ENCODE measurements around the gene SP100.
"Not testable (repeated sequence)": the region's sequence is repeated elsewhere in the genome, so short reads cannot be mapped to it uniquely, and the experiment has no call there.

SP100 gene

DNA sequence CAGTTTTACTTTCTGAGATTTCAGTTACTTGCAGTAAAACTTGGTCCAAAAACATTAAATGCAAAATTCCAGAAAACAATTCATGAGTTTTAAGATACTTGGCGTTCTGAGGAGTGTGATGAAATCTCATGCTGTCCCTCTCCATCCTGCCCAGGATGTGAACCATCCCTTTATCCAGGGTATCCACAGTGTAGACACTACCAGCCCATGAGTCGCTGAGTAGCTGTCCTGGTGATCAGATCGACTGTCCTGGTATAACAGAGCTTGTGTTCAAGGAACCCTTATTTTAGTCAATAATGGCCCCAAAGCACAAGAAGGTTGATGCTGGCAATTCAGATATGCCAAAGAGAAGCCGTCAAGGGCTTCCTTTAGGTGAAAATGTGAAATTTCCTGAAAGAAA is 3.2 kb downstream of the SP100 start:
- no peak for DNase-seq (ENCODE audit: low read depth in 2 of 2)

DNA sequence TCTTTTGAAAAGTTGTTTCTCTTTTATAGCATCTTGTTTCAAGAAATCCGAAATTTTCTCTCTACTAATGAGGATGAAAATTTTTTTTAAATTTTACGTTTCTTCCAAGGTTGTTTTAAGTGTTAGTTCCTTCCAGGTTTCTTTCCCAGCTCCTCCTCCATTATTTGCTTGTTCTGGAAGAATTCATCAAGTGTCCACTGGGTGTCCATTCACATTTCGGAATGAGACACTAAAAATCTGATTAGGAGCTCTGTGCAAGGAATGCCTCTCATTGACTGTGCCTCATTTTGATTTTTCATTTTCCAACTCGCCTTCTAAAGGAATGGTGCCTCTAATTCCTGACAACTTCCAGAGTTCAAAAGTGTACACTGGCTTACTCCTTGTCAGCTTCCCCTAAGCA is 6.1 kb downstream of the SP100 start:
- DNase-seq (ENCODE audit: low read depth in 2 of 2) = no peak

DNA sequence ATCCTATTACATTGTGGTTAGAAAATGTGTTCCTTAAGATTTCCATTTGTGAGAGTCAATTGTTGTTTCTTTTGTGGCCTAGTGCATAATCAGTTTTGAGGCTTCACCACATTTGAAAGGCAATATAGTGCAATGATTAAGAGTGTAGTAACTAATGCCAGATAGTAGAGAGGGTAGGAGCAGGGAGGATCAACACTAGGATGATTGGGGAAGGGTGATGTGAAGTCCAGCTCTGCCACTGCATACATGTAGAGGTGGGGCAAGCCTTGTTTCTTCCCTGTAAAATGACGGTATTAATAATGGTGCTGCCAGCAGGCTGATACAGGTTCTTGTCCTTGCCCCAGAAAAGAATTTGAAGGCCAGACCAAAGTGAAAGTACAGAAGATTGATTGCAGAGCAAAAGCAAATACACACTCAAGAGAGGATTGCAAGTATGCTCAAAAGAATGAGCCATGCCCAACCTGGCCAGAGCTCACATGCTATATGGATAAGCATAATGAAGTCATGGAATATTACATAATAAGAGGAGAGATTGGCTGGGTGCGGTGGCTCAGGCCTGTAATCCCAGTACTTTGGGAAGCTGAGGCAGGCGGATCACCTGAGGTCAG is 8.0 kb downstream of the SP100 start:
- DNase-seq (ENCODE audit: low read depth in 2 of 2) = no peak

- DNase-seq (ENCODE audit: low read depth in 2 of 2) = no peak
These were observed 9.4 kb downstream of the SP100 start for GRCh38 chr2:230425377-230425776.

DNA sequence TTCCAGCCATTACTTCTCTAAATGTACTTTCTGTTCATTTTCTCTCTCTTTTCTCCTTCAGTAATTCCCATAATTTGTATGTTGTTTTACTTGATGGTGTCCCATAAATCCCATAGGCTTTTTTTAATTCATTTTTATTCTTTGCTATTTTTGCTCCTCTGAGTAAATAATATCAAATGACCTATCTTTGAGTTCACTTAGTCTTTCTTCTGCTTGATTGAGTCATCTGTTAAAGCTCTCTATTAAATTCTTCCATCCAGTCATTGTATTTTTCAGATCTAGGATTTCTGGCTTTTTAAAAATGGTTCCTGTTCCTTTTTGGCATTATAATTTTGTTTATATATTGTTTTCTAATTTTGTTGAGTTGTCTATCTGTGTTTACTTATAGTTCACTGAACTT is 13.5 kb downstream of the SP100 start:
- no peak for DNase-seq (ENCODE audit: low read depth in 2 of 2)

GRCh38 chr2:230430957-230431910 is 15.2 kb downstream of the SP100 start:
- no peak for DNase-seq (ENCODE audit: low read depth in 2 of 2)

- DNase-seq (ENCODE audit: low read depth in 2 of 2) = no peak
These were observed 18.8 kb downstream of the SP100 start for GRCh38 chr2:230434677-230435324.

DNA sequence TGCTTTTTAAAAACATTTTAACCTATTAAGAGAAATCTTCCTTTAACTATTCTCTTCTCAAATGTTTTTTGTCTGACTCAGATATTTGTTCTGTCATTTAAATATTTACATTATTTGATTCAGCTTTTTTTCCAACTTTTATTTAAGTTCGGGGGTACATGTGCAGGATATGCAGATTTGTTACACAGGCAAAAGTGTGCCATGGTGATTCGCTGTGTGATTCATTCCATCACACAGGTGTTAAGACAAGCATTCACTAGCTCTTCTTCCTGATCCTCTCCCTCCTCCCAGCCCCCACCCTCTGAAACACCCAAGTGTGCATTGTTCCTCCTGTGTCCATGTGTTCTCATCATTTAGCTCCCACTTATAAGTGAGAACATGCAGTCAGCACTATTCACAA is 19.4 kb downstream of the SP100 start:
- DNase-seq (ENCODE audit: low read depth in 2 of 2) = no peak

GRCh38 chr2:230439121-230439520 is 23.1 kb downstream of the SP100 start:
- not testable (repeated sequence) for DNase-seq (ENCODE audit: low read depth in 2 of 2)

DNA sequence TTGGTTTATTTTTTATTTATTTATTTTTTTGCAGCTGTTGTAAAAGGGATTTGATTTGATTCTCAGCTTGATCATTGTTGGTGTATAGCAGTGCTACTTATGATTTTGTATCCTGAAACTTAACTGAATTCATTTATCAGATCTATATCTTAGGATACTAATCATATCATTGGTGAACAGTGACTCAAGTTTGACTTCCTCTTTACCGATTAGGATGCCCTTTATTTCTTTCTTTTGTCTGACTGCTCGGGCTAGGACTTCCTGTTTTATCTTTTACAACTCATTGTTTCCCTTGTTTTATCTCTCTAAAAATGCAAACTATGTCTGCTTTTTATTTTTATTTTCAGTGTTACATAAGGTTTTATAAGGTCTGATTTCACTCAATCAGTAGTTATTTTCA is 23.6 kb downstream of the SP100 start:
- no peak for DNase-seq (ENCODE audit: low read depth in 2 of 2)

GRCh38 chr2:230441227-230441897 is 25.4 kb downstream of the SP100 start:
- peak in 1 of 2 donors; percentile 15 for DNase-seq (ENCODE audit: low read depth in 2 of 2)

DNA sequence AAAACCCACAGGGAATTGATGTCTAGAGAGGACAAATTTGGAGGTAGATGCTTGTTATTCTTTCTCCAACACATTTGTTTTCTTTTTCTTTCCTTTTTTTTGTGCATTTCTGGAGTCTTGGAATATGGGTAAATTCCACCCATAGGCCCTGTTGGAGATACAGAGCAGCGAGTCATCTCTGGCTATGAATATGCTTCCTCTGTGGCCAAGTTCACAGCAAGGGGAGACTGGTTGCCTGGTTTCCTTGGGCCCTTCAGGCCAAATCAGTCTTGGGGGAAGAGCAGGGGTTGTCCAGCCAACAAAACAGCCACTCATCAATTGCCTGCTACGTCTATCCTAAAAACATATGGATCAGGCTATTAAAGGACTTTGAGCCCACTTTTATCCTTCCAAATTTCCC is 27.5 kb downstream of the SP100 start:
- no peak for DNase-seq (ENCODE audit: low read depth in 2 of 2)

- no peak for DNase-seq (ENCODE audit: low read depth in 2 of 2)
These were observed 28.8 kb downstream of the SP100 start for GRCh38 chr2:230444832-230445231.

- DNase-seq (ENCODE audit: low read depth in 2 of 2) = no peak
These were observed 31.0 kb downstream of the SP100 start for GRCh38 chr2:230447036-230447435.

DNA sequence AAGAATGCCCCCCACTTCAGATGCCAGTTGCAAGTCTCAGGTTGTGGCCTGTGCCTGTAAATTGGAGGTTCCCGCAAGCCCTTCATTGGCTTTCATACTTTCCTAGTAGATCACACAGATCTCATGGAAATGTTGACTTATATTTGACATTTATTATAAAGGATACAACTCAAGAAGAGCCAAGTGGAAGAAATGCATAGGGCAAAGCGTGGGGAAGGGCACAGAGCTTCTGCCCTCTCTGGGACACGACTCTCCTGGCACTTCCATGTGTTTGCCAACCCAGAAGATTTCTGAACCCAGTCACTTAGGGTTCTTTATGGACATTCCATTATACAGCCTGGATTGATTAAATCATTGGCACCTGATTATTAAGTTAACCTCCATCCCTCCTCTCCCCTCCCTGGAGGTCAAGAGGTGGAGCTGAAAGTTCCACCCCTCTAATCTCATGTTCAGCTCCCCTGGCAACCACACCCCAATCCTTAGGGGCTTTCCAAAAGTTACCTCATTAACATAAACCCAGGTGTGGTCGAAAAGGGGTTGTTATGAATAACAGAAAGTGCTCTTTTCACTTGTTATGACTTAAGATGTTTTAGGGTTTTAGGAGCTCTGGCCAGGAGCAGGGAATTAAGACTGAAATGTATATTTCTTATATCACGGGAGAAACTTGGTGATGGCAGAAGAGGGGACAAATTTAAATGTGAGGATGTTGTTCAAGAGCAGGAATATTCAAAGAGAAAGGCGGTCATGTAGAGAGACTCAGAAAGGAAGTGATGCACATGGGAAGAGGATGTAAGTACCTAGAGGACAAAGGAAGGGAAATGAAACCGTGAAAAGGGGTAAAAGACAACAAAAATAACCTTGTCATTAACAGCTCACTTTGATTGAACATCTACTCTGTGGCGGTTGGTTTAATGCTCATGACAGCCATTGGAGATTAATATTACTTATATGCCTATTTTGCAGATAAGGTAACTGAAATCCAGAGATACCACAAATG is 31.8 kb downstream of the SP100 start:
- DNase-seq (ENCODE audit: low read depth in 2 of 2) = no peak

- DNase-seq (ENCODE audit: low read depth in 2 of 2) = no peak
These were observed 34.0 kb downstream of the SP100 start for GRCh38 chr2:230449901-230450467.

DNA sequence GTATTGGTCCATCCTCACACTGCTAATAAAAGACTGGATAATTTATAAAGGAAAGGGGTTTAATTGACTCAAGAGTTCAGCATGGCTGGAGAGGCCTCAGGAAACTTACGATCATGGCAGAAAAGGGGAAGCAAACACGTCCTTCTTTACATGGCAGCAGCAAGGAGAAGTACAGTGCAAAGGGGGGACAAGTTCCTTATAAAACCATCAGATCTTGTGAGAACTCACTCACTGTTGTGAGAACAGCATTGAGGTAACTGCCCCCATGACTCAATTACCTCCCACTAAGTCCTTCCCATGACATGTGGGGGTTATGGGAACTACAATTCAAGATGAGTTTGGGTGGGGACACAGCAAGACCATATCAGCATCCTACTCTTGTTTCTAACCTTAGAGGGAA is 37.0 kb downstream of the SP100 start:
- no peak for DNase-seq (ENCODE audit: low read depth in 2 of 2)

DNA sequence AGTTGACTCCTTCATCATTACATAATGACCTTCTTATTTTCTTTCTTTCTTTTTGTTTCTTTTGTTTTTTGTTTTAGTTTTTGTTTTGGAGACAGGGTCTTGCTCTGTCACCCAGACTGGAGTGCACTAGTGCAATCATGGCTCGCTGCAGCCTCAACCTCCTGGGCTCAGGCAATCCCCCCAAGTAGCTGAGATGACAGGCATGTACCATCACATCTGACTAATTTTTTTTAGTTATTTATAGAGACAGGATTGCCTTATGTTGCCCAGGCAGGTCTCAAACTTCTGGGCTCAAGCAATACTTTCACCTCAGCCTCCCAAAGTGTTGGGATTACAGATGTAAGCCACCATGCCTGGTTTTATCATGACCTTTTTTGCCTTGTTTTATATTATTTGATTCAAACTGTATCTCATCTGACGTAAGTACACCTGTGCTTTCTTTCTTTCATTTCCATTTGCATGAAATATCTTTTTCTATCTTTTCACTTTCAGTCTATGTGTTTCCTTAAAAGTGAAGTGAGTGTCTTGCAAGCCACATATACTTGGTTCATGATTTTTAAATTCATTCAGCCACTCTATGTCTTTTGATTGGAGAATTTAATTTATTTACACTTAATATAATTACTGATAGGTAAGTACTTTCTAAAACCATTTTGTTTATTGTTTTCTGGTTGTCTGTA is 39.1 kb downstream of the SP100 start:
- no peak for DNase-seq (ENCODE audit: low read depth in 2 of 2)

DNA sequence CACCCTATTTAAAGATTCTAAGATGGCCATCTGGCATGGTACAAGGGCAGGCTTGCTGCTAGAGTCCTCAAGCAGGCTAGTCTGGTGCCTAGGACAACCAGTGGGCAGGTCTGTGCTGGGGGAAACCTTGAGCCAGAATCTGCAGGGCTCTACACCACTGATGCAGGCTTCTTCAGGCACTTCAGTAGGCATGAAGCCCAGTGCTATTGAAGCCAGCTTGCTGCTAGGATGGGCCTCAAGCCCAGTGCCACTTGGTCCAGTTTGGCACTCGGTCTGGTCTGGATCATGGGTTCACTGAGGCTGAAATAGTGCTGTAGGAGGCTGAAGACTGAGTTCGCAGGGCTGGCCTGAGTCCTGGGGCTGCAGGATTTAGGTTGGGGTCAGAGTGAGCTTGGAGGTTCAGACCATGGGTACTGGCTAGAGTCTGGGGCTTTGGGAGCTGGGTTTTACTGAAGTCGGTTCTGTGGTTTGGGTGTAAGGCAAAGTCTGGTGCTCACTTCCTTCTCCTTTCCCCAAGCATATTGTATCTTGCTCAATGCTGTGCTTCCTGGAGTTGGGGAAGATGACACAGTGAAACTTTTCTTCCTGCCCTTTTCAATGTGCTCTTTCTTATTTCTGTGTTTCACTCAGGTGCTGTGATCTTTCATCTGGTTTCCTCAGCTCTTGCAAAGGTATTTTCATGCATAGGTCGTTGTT is 41.2 kb downstream of the SP100 start:
- DNase-seq (ENCODE audit: low read depth in 2 of 2) = no peak
